ENCODE measurements around the gene JSRP1.

JSRP1 gene

DNA sequence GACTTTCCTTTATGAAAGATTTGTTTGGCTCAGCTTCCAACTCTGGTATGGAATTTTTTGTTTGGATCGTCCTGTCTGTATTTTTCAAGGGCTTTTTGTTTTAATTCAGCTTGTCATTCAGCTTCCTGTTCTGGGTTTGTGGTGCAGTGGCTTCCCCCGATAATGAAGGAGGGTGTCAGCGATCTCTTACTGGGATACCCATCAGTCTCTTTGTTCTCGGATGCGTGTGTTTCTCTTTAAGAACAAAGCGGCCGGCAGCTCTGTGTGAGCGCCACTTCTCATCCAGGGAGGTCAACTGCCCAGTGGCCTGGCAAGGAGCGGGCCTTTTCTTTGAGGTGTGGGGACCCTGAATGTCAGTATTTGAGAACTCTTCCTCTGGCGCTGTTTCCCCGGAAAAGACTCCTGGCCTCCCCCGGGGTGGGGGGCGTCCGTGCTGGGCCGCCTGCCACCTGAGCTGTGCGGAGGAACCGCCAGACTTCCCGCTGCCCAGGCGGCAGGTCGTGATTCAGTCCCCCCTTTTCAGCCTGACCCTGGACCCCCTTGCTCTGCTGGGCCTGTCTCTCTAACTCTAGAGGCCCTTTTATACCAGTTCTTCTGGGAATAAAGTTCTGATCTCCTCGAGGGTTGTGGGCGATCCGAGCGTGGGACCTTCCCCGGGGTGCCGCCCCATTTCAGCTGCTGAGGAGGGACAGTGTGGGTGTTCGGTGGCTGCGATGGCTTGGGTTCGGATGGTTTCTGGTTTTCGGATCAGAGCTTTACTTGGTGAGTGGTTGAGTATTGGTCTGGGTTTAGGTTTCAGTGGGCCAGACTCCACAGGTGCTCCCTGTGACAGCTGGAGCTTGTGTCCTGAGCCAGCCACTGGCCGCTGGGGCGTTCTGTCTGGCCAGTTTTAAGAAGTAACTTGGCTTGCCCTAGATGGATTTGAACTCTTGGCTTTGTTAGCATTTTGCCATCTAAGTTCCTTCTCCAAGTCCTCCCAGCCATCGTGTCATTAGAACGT, 16.1 kb downstream of the JSRP1 start:
- Histone ChIP-seq H3K9ac (no peak overlapping the region), H3K27ac (no peak overlapping the region), H3K4me2 (ENCODE audit: low read length) (peak overlapping the region; percentile 6), H3K79me2 (peaks cover 56% of the 10 kb centered on the region), H2AFZ (no peak overlapping the region), H3K4me3 (ENCODE audit: low read depth, low read length) (no peak overlapping the region), H3K9me3 (ENCODE audit: control insufficient read depth, low read length) (no peaks in the 10 kb centered on the region), H3K4me1 (peaks cover 12% of the 10 kb centered on the region), H3K36me3 (ENCODE audit: control insufficient read depth, insufficient read depth, low read length) (no peaks in the 10 kb centered on the region), H3K27me3 (ENCODE audit: control insufficient read depth, insufficient read depth, low read length) (no peaks in the 10 kb centered on the region)
- TF ChIP-seq, protein P1, sequence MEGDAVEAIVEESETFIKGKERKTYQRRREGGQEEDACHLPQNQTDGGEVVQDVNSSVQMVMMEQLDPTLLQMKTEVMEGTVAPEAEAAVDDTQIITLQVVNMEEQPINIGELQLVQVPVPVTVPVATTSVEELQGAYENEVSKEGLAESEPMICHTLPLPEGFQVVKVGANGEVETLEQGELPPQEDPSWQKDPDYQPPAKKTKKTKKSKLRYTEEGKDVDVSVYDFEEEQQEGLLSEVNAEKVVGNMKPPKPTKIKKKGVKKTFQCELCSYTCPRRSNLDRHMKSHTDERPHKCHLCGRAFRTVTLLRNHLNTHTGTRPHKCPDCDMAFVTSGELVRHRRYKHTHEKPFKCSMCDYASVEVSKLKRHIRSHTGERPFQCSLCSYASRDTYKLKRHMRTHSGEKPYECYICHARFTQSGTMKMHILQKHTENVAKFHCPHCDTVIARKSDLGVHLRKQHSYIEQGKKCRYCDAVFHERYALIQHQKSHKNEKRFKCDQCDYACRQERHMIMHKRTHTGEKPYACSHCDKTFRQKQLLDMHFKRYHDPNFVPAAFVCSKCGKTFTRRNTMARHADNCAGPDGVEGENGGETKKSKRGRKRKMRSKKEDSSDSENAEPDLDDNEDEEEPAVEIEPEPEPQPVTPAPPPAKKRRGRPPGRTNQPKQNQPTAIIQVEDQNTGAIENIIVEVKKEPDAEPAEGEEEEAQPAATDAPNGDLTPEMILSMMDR (IDR thresholded peaks at IDR 0.05) = no peak

DNA sequence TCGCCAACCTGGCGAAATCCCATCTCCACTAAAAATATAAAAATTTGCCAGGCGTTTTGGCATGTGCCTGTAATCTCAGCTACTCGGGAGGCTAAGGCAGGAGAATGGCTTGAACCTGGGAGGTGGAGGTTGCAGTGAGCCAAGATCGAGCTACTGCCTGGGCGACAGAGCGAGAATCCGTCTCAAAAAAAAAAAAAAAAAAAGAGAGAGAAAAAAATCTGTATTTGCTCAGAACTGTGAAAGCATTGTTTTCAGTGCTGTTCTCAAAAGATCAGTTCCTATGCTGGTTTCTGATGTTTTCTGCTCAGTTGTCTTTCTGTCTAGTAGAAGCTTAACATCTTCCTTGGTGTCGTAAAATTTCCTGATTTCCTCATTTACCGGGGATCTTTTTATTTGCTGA, 17.0 kb downstream of the JSRP1 start:
- no peak overlapping the region for H3K27ac ChIP-seq
- no peak overlapping the region for H3K4me3 ChIP-seq (ENCODE audit: low read depth, low read length)
- H3K27me3 ChIP-seq (ENCODE audit: control insufficient read depth, insufficient read depth, low read length) = no peaks in the 10 kb centered on the region
- peaks cover 64% of the 10 kb centered on the region for H3K79me2 ChIP-seq
- no peak overlapping the region for H3K9ac ChIP-seq
- no peak overlapping the region for H3K4me2 ChIP-seq (ENCODE audit: low read length)
- no peaks in the 10 kb centered on the region for H3K36me3 ChIP-seq (ENCODE audit: control insufficient read depth, insufficient read depth, low read length)
- peaks cover 12% of the 10 kb centered on the region for H3K4me1 ChIP-seq
- no peak overlapping the region for H2AFZ ChIP-seq
- TF ChIP-seq, protein P1 (IDR thresholded peaks at IDR 0.05) = no peak
- no peaks in the 10 kb centered on the region for H3K9me3 ChIP-seq (ENCODE audit: control insufficient read depth, low read length)

DNA sequence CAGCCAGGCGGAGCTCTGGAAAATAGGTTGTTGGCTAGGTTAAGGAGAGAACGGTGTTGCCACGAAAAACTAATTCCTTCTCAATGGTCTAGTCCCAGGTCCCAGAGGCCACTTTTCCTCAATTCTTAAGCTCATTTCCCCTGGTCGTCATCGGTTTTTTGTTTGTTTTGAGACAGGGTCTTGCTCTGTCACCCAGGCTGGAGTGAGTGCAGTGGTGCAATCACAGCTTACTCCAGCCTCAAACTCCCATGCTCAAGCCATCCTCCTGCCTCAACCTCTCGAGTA, 18.4 kb downstream of the JSRP1 start:
- no peak overlapping the region for H3K9ac ChIP-seq
- TF ChIP-seq, protein P1 (IDR thresholded peaks at IDR 0.05) = no peak

DNA sequence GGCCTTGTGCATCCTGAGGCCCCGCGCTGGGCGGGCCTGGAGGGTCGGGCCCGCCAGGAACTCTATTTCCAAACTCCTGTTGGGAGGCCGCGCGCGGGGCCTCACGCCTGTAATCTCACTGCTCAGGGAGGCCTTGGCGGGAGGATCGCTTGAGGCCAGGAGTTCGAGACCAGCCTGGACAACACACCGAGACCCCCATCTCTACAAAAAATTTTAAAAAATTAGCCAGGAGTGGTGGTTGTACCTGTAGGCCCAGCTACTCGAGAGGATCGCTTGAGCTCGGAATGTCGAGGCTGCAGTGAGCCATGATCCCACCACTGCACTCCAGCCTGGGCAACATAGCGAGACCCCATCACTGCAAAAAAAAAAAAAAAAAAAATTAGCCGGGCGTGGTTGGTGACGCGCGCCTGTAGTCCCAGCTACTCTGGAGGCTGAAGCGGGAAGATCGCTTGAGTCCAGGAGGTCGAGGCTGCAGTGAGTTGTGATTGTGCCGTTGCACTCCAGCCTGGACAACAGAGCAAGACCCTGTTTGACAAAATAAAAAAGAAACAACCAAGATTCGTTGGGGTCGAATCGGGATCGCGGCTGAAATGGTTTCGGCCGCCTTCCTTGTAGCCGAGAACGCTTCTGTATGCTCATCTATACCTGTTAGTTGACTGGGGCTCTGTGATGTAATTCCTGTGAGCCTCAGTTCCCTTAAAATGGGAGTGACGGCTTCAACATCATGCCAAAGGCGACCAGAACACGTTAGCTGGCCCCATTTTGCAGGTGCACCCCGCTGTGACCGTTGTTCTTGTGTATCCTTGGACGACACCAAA, 19.0 kb downstream of the JSRP1 start:
- Histone ChIP-seq H3K36me3 (ENCODE audit: control insufficient read depth, insufficient read depth, low read length) (no peaks in the 10 kb centered on the region), H3K9ac (peak overlapping the region; percentile 75), H3K4me1 (peaks cover 12% of the 10 kb centered on the region), H3K9me3 (ENCODE audit: control insufficient read depth, low read length) (no peaks in the 10 kb centered on the region), H3K79me2 (peaks cover 60% of the 10 kb centered on the region), H3K4me3 (ENCODE audit: low read depth, low read length) (peak overlapping the region; percentile 94), H2AFZ (peak overlapping the region; percentile 76), H3K27me3 (ENCODE audit: control insufficient read depth, insufficient read depth, low read length) (no peaks in the 10 kb centered on the region), H3K27ac (peak overlapping the region; percentile 94), H3K4me2 (ENCODE audit: low read length) (peak overlapping the region; percentile 100)
- TF ChIP-seq, protein P1 (IDR thresholded peaks at IDR 0.05) = no peak

More for the DNA sequence above, 18.4 kb downstream of the JSRP1 start:
- Histone ChIP-seq H3K4me1 (peaks cover 12% of the 10 kb centered on the region), H3K4me2 (ENCODE audit: low read length) (peak overlapping the region; percentile 100), H3K9me3 (ENCODE audit: control insufficient read depth, low read length) (no peaks in the 10 kb centered on the region), H3K79me2 (peaks cover 64% of the 10 kb centered on the region), H3K4me3 (ENCODE audit: low read depth, low read length) (peak overlapping the region; percentile 94), H3K36me3 (ENCODE audit: control insufficient read depth, insufficient read depth, low read length) (no peaks in the 10 kb centered on the region), H3K27ac (no peak overlapping the region), H2AFZ (no peak overlapping the region), H3K27me3 (ENCODE audit: control insufficient read depth, insufficient read depth, low read length) (no peaks in the 10 kb centered on the region)

Data from parathyroid adenoma (tissue), 2 donors.